ENCODE data around the gene B3GNT2.

The B3GNT2 gene

DNA sequence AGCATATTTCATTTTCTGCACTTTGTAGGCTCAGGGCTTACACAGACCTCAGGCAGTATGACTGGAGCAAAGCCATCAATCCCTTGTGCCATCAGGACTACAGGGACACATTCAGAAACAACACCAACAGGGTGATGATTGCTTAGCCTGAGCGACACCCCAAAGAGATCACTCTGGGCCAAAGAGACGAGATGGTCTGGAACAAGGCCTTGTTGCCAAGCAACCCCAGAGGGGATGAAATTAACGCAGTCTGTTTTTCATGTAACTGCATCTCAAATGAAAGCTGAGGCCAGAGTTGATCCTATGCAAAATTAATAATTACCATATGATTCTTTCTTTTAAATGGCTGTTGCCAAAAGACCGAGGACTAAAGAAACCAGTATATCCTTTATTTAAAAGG, 20.2 kb upstream of the B3GNT2 start:
- ChIA-PET CTCF (no interaction called here), POLR2A (ENCODE audit: low non-redundant PET) (no interaction called here)

DNA sequence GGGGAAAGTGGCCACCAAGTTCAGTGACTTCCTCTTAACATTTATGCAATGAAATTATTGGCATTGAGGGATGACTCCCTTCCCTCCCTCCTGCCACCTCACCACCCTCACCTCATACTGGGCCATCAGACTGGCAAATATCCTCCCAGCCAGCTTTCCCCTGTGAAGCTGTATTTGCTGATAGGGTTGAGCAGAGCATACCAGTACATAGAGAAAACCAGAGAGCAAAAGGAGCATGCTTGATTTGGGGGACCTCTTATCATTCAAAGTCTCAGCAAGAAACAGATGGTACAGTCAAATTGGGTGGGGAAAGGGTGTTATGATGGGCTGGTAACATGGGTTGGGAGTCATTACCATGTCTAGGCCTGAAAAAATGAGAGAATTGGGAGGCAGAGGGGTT, 19.1 kb upstream of the B3GNT2 start:
- TF ChIP-seq, protein P1, sequence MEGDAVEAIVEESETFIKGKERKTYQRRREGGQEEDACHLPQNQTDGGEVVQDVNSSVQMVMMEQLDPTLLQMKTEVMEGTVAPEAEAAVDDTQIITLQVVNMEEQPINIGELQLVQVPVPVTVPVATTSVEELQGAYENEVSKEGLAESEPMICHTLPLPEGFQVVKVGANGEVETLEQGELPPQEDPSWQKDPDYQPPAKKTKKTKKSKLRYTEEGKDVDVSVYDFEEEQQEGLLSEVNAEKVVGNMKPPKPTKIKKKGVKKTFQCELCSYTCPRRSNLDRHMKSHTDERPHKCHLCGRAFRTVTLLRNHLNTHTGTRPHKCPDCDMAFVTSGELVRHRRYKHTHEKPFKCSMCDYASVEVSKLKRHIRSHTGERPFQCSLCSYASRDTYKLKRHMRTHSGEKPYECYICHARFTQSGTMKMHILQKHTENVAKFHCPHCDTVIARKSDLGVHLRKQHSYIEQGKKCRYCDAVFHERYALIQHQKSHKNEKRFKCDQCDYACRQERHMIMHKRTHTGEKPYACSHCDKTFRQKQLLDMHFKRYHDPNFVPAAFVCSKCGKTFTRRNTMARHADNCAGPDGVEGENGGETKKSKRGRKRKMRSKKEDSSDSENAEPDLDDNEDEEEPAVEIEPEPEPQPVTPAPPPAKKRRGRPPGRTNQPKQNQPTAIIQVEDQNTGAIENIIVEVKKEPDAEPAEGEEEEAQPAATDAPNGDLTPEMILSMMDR (conservative IDR thresholded peaks at IDR 0.05; ENCODE audit: low read depth): no peak
- no peak for DNase-seq (ENCODE audit: low spot score)
- no peak overlapping the region for H3K27ac ChIP-seq
- CTCF ChIA-PET: no interaction called here
- POLR2A ChIA-PET (ENCODE audit: low non-redundant PET): no interaction called here

More for the DNA sequence above, 20.2 kb upstream of the B3GNT2 start:
- DNase-seq (ENCODE audit: low spot score): no peak
- TF ChIP-seq, protein P1 (conservative IDR thresholded peaks at IDR 0.05; ENCODE audit: low read depth): no peak
- no peak overlapping the region for H3K27ac ChIP-seq

DNA sequence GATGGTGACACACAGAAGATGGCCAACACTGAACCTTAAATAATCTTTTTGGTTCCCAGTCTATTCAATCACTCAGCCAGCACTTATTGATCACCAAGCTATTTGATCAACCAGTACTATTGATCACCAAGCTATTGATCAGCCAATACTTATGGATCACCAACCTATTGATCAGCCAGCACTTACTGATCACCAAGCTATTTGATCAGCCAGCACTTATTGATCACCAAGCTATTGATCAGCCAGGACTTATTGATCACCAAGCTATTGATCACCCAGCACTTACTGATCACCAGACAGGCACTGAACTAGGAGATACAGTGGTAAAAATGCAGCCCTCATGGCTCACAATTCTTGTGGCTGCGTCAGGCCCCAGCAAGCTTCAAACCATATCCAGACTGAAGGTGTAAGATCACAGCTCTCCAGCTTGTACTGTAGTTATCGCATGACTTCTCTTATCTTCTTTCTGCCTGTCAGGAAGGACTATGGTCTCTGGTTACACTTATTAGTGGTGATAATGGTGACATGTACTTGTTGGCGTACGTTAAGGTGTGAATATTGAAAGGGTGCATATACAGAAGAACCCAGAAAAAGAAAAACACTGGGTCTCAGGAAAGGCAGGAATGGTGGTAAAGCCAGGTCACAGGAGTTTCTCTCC, 18.4 kb upstream of the B3GNT2 start:
- POLR2A ChIA-PET (ENCODE audit: low non-redundant PET): no interaction called here
- TF ChIP-seq, protein P1 (conservative IDR thresholded peaks at IDR 0.05; ENCODE audit: low read depth): no peak
- H3K27ac ChIP-seq: no peak overlapping the region
- CTCF ChIA-PET: no interaction called here
- DNase-seq (ENCODE audit: low spot score): no peak

DNA sequence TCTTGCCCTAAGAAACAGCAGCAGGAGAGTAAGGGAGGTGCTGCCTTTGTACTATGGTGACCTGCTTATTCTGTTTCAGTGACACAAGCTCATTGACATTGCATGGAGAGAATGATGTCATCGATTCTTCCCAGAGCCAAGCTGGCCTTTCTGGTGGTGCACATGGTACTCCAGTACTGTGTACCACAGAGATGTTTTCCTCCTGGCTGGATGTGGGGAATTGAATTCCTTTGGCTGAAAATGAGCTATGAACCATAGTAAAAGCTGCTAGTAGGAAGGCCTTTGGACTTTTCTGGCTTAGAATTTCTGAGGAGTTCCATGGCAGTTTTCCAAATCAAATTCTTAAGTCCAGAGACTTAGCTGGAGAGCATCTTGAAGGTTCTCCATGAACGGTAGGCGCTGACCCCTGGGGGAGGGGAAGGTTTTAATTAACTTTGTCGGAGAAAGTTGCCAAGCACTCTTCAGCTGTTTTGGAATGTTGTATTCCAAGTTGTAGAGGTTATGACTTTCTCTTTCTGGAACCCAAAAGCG, 17.1 kb upstream of the B3GNT2 start:
- POLR2A ChIA-PET (ENCODE audit: low non-redundant PET): no interaction called here
- DNase-seq (ENCODE audit: low spot score): no peak
- TF ChIP-seq, protein P1 (conservative IDR thresholded peaks at IDR 0.05; ENCODE audit: low read depth): no peak
- CTCF ChIA-PET: interaction anchor here (0.6 kb wide), 1 partner anchor 279 kb away, joined by 3 read pairs; no protein-coding TSS in a partner anchor
- H3K27ac ChIP-seq: no peak overlapping the region

DNA sequence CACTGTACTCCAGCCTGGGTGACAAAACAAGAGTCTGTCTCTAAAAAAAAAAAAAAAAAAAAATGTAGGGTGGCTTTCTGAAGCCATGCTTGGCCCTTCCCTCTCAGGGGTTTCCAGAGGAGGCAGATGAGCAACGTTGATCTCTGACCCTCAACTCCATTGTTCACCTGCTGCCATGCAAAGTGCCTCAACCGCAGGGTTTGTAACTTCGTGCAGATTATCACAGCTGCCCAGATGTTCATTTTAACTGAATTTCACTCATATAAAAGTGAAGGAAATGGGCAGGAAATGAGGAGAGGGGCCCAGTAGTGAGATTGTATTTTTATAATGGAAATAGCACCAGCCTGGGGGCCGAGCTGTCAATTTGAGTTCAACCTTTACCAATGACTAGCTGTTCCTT, 14.9 kb upstream of the B3GNT2 start:
- CTCF ChIA-PET: no interaction called here
- DNase-seq (ENCODE audit: low spot score): no peak
- H3K27ac ChIP-seq: no peak overlapping the region
- TF ChIP-seq, protein P1 (conservative IDR thresholded peaks at IDR 0.05; ENCODE audit: low read depth): no peak
- POLR2A ChIA-PET (ENCODE audit: low non-redundant PET): no interaction called here

DNA sequence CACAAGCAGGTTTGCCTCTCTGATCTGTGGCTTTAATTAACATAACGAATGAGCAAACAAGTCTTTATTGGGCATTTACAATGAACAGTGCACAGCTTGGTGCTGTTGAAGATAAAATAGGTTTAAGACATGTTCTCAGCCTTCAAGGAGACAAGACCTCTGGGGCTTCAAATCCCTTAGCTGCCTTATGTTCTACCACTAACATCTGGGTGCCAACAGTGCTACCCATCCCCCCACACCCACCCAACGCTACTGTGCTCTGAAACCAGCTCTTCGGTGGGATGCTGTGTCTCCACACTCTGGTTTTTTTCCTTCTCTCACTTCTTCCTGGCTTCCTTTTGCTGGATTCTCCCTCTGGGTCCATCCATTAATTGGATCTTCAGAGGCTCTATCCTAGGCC, 14.1 kb upstream of the B3GNT2 start:
- H3K27ac ChIP-seq: no peak overlapping the region
- ChIA-PET POLR2A (ENCODE audit: low non-redundant PET) (no interaction called here), CTCF (no interaction called here)
- TF ChIP-seq, protein P1 (conservative IDR thresholded peaks at IDR 0.05; ENCODE audit: low read depth): no peak
- no peak for DNase-seq (ENCODE audit: low spot score)
